Measurements from ENCODE around the gene LRRC23. TPM values are rescaled to one million over a fixed set of nuclear protein-coding genes. Genes with fewer than 3 reads are reported as not detected.
A peak's percentile ranks its signal among the peaks of the same experiment; 100 is the strongest.
"Not testable (repeated sequence)": the region's sequence is repeated elsewhere in the genome, so short reads cannot be mapped to it uniquely, and the experiment has no call there.

Gene LRRC23
- polyA plus RNA-seq, 2 of the 4 experiments (the other 2 are of a cell fraction): 19.1 to 33.3 TPM

DNA sequence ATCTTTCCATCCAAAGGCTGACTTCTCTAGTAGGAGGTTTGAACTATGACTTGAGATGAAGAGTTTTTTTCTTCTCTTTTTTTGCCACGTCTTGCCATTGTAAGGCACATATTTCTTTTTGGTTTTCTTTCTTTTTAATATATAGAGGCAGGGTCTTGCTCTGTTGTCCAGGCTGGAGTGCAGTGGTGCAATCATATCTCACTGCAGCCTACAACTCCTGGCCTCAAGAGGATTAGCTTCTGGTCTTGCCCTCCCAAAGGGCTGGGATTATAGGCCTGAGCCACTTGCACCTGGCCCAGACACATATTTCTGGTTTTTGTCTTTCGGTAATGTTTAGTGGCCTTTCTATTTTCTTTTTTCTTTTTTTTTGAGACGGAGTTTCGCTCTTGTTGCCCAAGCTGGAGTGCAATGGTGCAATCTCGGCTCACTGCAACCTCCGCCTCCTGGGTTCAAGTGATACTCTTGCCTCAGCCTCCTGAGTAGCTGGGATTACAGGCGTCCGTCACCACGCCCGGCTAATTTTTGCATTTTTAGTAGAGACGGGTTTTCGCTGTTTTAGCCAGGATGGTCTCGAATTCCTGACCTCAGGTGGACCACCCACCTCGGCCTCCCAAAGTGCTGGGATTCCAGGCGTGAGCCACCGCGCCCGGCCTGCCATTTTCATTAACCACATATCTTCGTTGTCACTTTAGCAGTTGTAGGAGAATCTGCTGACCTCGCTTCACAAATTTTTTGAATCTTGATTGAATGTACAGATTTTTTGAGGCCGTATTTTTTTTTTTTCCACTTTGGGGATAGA, 14.6 kb upstream of the LRRC23 start:
- WGBS (ENCODE audit: missing lambda C conversion rate): 92% methylated on average over 21 of the region's 21 CpGs
- TF ChIP-seq RARB (CRISPR knock-in tag; IDR thresholded peaks at IDR 0.05): 0 out of 2 replicates have a peak, but pooled peaks have one; percentile 3
- not testable (repeated sequence) for FAIRE-seq; H3K9me3 ChIP-seq; ATAC-seq; H3K4me3 ChIP-seq; DNase-seq (ENCODE audit: low read depth in 1 of 2, low spot score in 1 of 2)
- H3K4me2 ChIP-seq: peak overlapping the region; percentile 70
- peak overlapping the region; percentile 94 to 98 for H3K27ac ChIP-seq
- H3K4me1 ChIP-seq: peaks cover 49% of the 10 kb centered on the region
- ChIA-PET POLR2A (interaction anchor here (1.0 kb wide), 1 partner anchor 17 kb away, joined by 4 read pairs; the partner anchor contains the start of gene SPSB2), CTCF (interaction anchor here (0.7 to 9.5 kb wide), 4 partner anchors 14 to 153 kb away, joined by 3 to 399 read pairs (median 50); partner anchors contain the start of genes CDCA3, LRRC23, SPSB2 and TPI1)

DNA sequence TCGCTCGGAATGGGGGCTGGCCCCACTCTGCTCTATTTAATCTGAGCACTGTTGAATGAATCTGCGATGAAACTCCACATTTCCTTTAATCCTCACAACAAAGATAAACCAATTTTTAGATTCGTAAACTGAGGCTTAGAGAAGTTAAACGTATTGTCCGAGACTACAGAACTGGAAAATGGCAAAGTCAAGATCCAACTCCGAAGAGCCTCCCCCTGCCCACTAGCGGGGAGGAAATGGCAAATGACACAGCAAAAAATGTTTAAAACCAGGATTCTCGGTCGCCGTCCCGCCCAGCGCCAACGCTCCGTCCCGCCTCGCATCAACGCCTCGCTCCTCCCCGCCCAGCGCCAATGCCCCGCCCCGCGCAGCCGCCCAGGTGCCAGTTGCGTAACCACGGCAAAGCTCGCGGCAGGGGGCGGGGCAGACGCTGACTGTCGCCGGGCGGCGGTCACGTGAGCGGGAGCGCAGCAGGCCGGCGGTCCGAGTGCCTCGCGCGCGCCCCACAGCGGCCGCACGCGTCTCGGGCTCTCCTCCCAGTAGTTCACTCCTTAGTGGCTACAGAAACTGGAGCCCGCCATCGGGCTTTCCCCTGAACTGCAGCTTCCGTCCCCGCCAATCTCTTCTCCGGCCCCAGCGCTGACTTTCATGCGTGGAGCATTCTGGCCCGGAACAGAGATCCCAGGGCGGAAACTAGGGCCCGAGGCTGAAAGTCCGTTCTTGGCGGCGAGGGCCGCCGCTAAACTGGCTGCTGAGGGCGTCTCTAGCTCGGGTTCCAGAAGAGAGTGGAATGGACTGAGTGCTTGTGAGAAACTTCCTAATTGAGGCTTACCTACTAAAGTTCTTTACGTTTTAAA, 13.6 kb upstream of the LRRC23 start:
- peak; percentile 93 to 99 for DNase-seq (ENCODE audit: low read depth in 1 of 2, low spot score in 1 of 2)
- no peak for FAIRE-seq
- H3K4me2 ChIP-seq: peak overlapping the region; percentile 80
- ATAC-seq: peak; percentile 95 to 96
- POLR2A ChIA-PET: interaction anchor here (0.6 to 3.0 kb wide), 15 partner anchors 9 to 167 kb away, joined by 3 to 105 read pairs (median 6); partner anchors contain the start of genes C12orf57, CDCA3, ENO2 and RNU7-1
- H3K27ac ChIP-seq: peak overlapping the region; percentile 94 to 98
- 10% methylated on average over 39 of the region's 68 CpGs for WGBS (ENCODE audit: missing lambda C conversion rate)
- H3K4me1 ChIP-seq: peaks cover 38% of the 10 kb centered on the region
- CTCF ChIA-PET: interaction anchor here (0.6 to 9.5 kb wide), 31 partner anchors 9 to 665 kb away, joined by 3 to 399 read pairs (median 4); partner anchors contain the start of genes CDCA3, LRRC23, MLF2 and SPSB2
- H3K9me3 ChIP-seq: no peaks in the 10 kb centered on the region
- peak overlapping the region; percentile 40 for H3K4me3 ChIP-seq
- no peak for TF ChIP-seq KDM1A (IDR thresholded peaks at IDR 0.05; ENCODE audit: low read depth)
- TF ChIP-seq SREBF2 (IDR thresholded peaks at IDR 0.05): no peak
- TF ChIP-seq CHD4 (IDR thresholded peaks at IDR 0.05; ENCODE audit: borderline replicate concordance): no peak
- TF ChIP-seq ELK1 (IDR thresholded peaks at IDR 0.05; ENCODE audit: low read depth, low read length): no peak
- peak; percentile 6; the same call in 1 of the 2 replicates for TF ChIP-seq MAZ (IDR thresholded peaks at IDR 0.05; ENCODE audit: borderline replicate concordance, low read depth, low read length)
- TF ChIP-seq, protein P1, sequence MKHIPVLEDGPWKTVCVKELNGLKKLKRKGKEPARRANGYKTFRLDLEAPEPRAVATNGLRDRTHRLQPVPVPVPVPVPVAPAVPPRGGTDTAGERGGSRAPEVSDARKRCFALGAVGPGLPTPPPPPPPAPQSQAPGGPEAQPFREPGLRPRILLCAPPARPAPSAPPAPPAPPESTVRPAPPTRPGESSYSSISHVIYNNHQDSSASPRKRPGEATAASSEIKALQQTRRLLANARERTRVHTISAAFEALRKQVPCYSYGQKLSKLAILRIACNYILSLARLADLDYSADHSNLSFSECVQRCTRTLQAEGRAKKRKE (CRISPR knock-in tag; IDR thresholded peaks at IDR 0.05; ENCODE audit: low read depth): no peak
- no peak for TF ChIP-seq PHF8 (IDR thresholded peaks at IDR 0.05; ENCODE audit: borderline replicate concordance, low read depth)
- no peak for TF ChIP-seq HOXB5 (CRISPR knock-in tag; IDR thresholded peaks at IDR 0.05)
- no peak for TF ChIP-seq FOXS1 (CRISPR knock-in tag; IDR thresholded peaks at IDR 0.05)
- no peak for TF ChIP-seq POLR2AphosphoS2 (conservative IDR thresholded peaks at IDR 0.05; ENCODE audit: low read length)
- peak; percentile 93 for TF ChIP-seq BHLHE40 (IDR thresholded peaks at IDR 0.05; ENCODE audit: low read depth, low read length)
- TF ChIP-seq MAFK (IDR thresholded peaks at IDR 0.05; ENCODE audit: partially characterized antibody): peak; percentile 100
- no peak for TF ChIP-seq HEYL (CRISPR knock-in tag; IDR thresholded peaks at IDR 0.05)
- no peak for TF ChIP-seq CBX8 (IDR thresholded peaks at IDR 0.05)
- TF ChIP-seq, protein P2, sequence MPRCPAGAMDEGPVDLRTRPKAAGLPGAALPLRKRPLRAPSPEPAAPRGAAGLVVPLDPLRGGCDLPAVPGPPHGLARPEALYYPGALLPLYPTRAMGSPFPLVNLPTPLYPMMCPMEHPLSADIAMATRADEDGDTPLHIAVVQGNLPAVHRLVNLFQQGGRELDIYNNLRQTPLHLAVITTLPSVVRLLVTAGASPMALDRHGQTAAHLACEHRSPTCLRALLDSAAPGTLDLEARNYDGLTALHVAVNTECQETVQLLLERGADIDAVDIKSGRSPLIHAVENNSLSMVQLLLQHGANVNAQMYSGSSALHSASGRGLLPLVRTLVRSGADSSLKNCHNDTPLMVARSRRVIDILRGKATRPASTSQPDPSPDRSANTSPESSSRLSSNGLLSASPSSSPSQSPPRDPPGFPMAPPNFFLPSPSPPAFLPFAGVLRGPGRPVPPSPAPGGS (IDR thresholded peaks at IDR 0.05): peak; percentile 87; the same call in 1 of the 3 replicates
- TF ChIP-seq EHF (CRISPR knock-in tag; IDR thresholded peaks at IDR 0.05): 0 out of 2 replicates have a peak, but pooled peaks have one; percentile 67
- TF ChIP-seq HES2 (IDR thresholded peaks at IDR 0.05): no peak
- peak; percentile 16; the same call in 1 of the 2 replicates for TF ChIP-seq NPAS2 (CRISPR knock-in tag; IDR thresholded peaks at IDR 0.05; ENCODE audit: borderline replicate concordance)
- peak; percentile 79; the same call in 1 of the 2 replicates for TF ChIP-seq TP53 (CRISPR knock-in tag; IDR thresholded peaks at IDR 0.05)
- TF ChIP-seq ZC3H11A (IDR thresholded peaks at IDR 0.05): no peak
- TF ChIP-seq FOSL2 (IDR thresholded peaks at IDR 0.05): no peak
- TF ChIP-seq FOSL2 (CRISPR knock-in tag; IDR thresholded peaks at IDR 0.05): peak; percentile 82
- TF ChIP-seq JUN (IDR thresholded peaks at IDR 0.05): peak; percentile 95 to 97
- TF ChIP-seq ZFP36 (IDR thresholded peaks at IDR 0.05; ENCODE audit: borderline replicate concordance, partially characterized antibody): no peak
- TF ChIP-seq HOXB13 (CRISPR knock-in tag; IDR thresholded peaks at IDR 0.05; ENCODE audit: low read depth): 0 out of 2 replicates have a peak, but pooled peaks have one; percentile 22
- peak; percentile 97 for TF ChIP-seq NFE2L2 (conservative IDR thresholded peaks at IDR 0.05; ENCODE audit: low read length)
- TF ChIP-seq, protein P3, sequence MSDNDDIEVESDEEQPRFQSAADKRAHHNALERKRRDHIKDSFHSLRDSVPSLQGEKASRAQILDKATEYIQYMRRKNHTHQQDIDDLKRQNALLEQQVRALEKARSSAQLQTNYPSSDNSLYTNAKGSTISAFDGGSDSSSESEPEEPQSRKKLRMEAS (IDR thresholded peaks at IDR 0.05): peak; percentile 71
- TF ChIP-seq RAD21 (conservative IDR thresholded peaks at IDR 0.05 in 1 of 2, IDR thresholded peaks at IDR 0.05 in 1 of 2): peak; percentile 69 to 94
- TF ChIP-seq RARB (CRISPR knock-in tag; IDR thresholded peaks at IDR 0.05): no peak
- no peak for TF ChIP-seq RCOR1 (IDR thresholded peaks at IDR 0.05; ENCODE audit: low read depth, low read length)

Measured in A549 (cell line).